Neural cell (in vitro differentiated cells): ENCODE data around the gene DOHH. TPM values are rescaled to one million over a fixed set of nuclear protein-coding genes. Genes with fewer than 3 reads are reported as not detected.

Experiments used
- H2AFZ ChIP-seq: fragments of 200-600, 300-800 bp; sonication (generic), shearing (Covaris generic); 2 replicates; pipeline ENCODE4 v1.6.0; 2014; ENCODE audit warnings: low read depth, mild to moderate bottlenecking, antibody characterized with exemption, low read length, moderate library complexity
- H3F3A ChIP-seq: fragments of 200-600 bp; shearing (Covaris generic); 2 replicates; pipeline ENCODE4 v1.6.1; 2016; ENCODE audit warnings: mild to moderate bottlenecking, moderate library complexity, mixed read lengths, antibody characterized with exemption, low read length; ENCODE audit not compliant: insufficient read depth, poor library complexity, severe bottlenecking
- H3K27ac ChIP-seq: fragments of 200-600, 300-800 bp; sonication (generic), shearing (Covaris generic); 2 replicates; pipeline ENCODE4 v1.5.1; 2014; ENCODE audit warnings: mild to moderate bottlenecking, low read length, moderate library complexity
- H3K27me3 ChIP-seq: fragments of 300-800, 200-600 bp; sonication (generic), shearing (Covaris generic); 2 replicates; pipeline ENCODE4 v1.6.0; 2014; ENCODE audit warnings: mild to moderate bottlenecking, low read depth, low read length, moderate library complexity; ENCODE audit not compliant: insufficient read depth
- H3K36me3 ChIP-seq: fragments of 300-800, 200-600 bp; sonication (generic), shearing (Covaris generic); 2 replicates; pipeline ENCODE4 v1.5.1; 2014; ENCODE audit warnings: mild to moderate bottlenecking, antibody characterized with exemption, low read length, moderate library complexity; ENCODE audit not compliant: insufficient read depth
- H3K4me2 ChIP-seq: fragments of 300-800, 200-600 bp; sonication (generic), shearing (Covaris generic); 2 replicates; pipeline ENCODE4 v1.6.0; 2014; ENCODE audit warnings: mild to moderate bottlenecking, low read length
- H3K4me3 ChIP-seq: fragments of 300-800, 200-600 bp; sonication (generic), shearing (Covaris generic); 2 replicates; pipeline ENCODE4 v1.5.1; 2014; ENCODE audit warnings: mild to moderate bottlenecking, low read length, moderate library complexity
- H3K79me2 ChIP-seq: fragments of 200-600 bp; shearing (Covaris generic); replicated peaks from 2 replicates; pipeline ENCODE4 v1.6.0; 2014; ENCODE audit warnings: mild to moderate bottlenecking, low read length, moderate library complexity; ENCODE audit not compliant: insufficient read depth
- H3K9ac ChIP-seq: fragments of 300-800, 200-600 bp; sonication (generic), shearing (Covaris generic); 2 replicates; pipeline ENCODE4 v1.6.1; 2016; ENCODE audit warnings: mild to moderate bottlenecking, low read length, mixed read lengths
- H3K9me2 ChIP-seq: fragments of 200-600 bp; shearing (Covaris generic); 2 replicates; pipeline ENCODE4 v1.6.1; 2016; ENCODE audit warnings: mild to moderate bottlenecking, low read length, mixed read lengths; ENCODE audit not compliant: insufficient read depth
- H3K9me3 ChIP-seq: fragments of 200-600, 300-800 bp; sonication (generic), shearing (Covaris generic); 2 replicates; pipeline ENCODE4 v1.6.1; 2016; ENCODE audit warnings: mild to moderate bottlenecking, mixed run types, low read length, moderate library complexity, mixed read lengths
- H4K20me1 ChIP-seq: fragments of 200-600 bp; shearing (Covaris generic); 2 replicates; pipeline ENCODE4 v1.6.1; 2016; ENCODE audit warnings: mild to moderate bottlenecking, mixed run types; ENCODE audit not compliant: insufficient read depth
- CTCF ChIP-seq: fragments of 450-650 bp; IDR thresholded peaks from 2 replicates; pipeline ENCODE4 v1.5.1; 2014; ENCODE audit warnings: antibody characterized with exemption, mild to moderate bottlenecking, moderate library complexity; ENCODE audit not compliant: poor library complexity, severe bottlenecking
- EP300 ChIP-seq: fragments of 450-650 bp; conservative IDR thresholded peaks from 2 replicates; pipeline ENCODE4 v1.6.1; 2014; ENCODE audit warnings: antibody characterized with exemption, mild to moderate bottlenecking, moderate library complexity; ENCODE audit not compliant: poor library complexity, severe bottlenecking
- EZH2 ChIP-seq: fragments of 200-600, 300-800 bp; shearing (Covaris generic), sonication (generic); IDR thresholded peaks from 2 replicates; pipeline ENCODE4 v1.6.1; 2014; ENCODE audit warnings: antibody characterized with exemption, low read length, borderline replicate concordance, mild to moderate bottlenecking; ENCODE audit not compliant: insufficient read depth, poor library complexity, severe bottlenecking
- MXI1 ChIP-seq: fragments of 450-650 bp; conservative IDR thresholded peaks from 2 replicates; pipeline ENCODE4 v1.6.1; 2014; ENCODE audit warnings: antibody characterized with exemption, mild to moderate bottlenecking; ENCODE audit not compliant: poor library complexity, severe bottlenecking
- POLR2AphosphoS5 ChIP-seq: IDR thresholded peaks from 2 replicates; pipeline ENCODE4 v1.6.1; 2012
- RAD21 ChIP-seq: fragments of 450-650 bp; conservative IDR thresholded peaks from 2 replicates; pipeline ENCODE4 v1.6.1; 2014; ENCODE audit warnings: antibody characterized with exemption, mild to moderate bottlenecking, moderate library complexity
- REST ChIP-seq: IDR thresholded peaks from 2 replicates; pipeline ENCODE4 v1.6.1; 2012; ENCODE audit warnings: borderline replicate concordance
- SMC3 ChIP-seq: fragments of 450-650 bp; conservative IDR thresholded peaks from 2 replicates; pipeline ENCODE4 v1.6.1; 2014; ENCODE audit warnings: antibody characterized with exemption, mild to moderate bottlenecking, moderate library complexity; ENCODE audit not compliant: poor library complexity
- TAF1 ChIP-seq: IDR thresholded peaks from 2 replicates; pipeline ENCODE4 v1.6.1; 2012; ENCODE audit warnings: low read depth
- polyA plus RNA-seq: library from polyadenylated mRNA; depleted of rRNA; stranded (reverse); fragments of >200 nt; gene quantifications from 2 replicates; pipeline ENCODE4 v1.2.3, GENCODE V29; 2014

The DOHH gene
- polyA plus RNA-seq, 1 donor from 2014 or later: 20.3 TPM

- H3K9me3 ChIP-seq: no peaks in the 10 kb centered on the region
- no peak overlapping the region for H3K27ac ChIP-seq
- H3K79me2 ChIP-seq: no peaks in the 10 kb centered on the region
- H3F3A ChIP-seq: no peaks in the 10 kb centered on the region
- H2AFZ ChIP-seq: no peak overlapping the region
- no peak overlapping the region for H3K4me2 ChIP-seq
- H4K20me1 ChIP-seq: no peaks in the 10 kb centered on the region
- H3K9me2 ChIP-seq: no peaks in the 10 kb centered on the region
- TF ChIP-seq REST: no peak
- no peak for TF ChIP-seq TAF1
- no peak for TF ChIP-seq SMC3
- TF ChIP-seq POLR2AphosphoS5: no peak
- no peak for TF ChIP-seq MXI1
- no peak for TF ChIP-seq EZH2
- no peak for TF ChIP-seq RAD21
- H3K4me3 ChIP-seq: no peak overlapping the region
- H3K9ac ChIP-seq: no peak overlapping the region
- H3K27me3 ChIP-seq: no peaks in the 10 kb centered on the region
- H3K36me3 ChIP-seq: no peaks in the 10 kb centered on the region
Observed at GRCh38 chr19:3548606-3549005, 48.1 kb upstream of the DOHH start.

- Histone ChIP-seq H4K20me1 (no peaks in the 10 kb centered on the region), H3K9ac (no peak overlapping the region)
- TF ChIP-seq SMC3: no peak
- no peak for TF ChIP-seq EZH2
- TF ChIP-seq MXI1: no peak
- TF ChIP-seq POLR2AphosphoS5: no peak
- TF ChIP-seq REST: no peak
- no peak for TF ChIP-seq CTCF
- no peak for TF ChIP-seq EP300
- TF ChIP-seq TAF1: no peak
- no peak for TF ChIP-seq RAD21
Observed at GRCh38 chr19:3547767-3548282, 47.4 kb upstream of the DOHH start.

More at GRCh38 chr19:3547767-3548282, 47.4 kb upstream of the DOHH start:
- H3K27me3 ChIP-seq: no peaks in the 10 kb centered on the region
- H2AFZ ChIP-seq: no peak overlapping the region
- H3K4me3 ChIP-seq: no peak overlapping the region
- no peak overlapping the region for H3K4me2 ChIP-seq
- H3K36me3 ChIP-seq: no peaks in the 10 kb centered on the region
- H3K79me2 ChIP-seq: no peaks in the 10 kb centered on the region
- H3K27ac ChIP-seq: no peak overlapping the region
- H3K9me3 ChIP-seq: no peaks in the 10 kb centered on the region
- H3F3A ChIP-seq: no peaks in the 10 kb centered on the region
- no peaks in the 10 kb centered on the region for H3K9me2 ChIP-seq
